Esophagus muscularis mucosa (tissue), 3 donors: ENCODE data around the gene MFSD2B.

ENCODE experiments used
- CTCF ChIP-seq, 3 experiments: fragments of 200-600 bp in 2 of 3; fragments of 450-650 bp in 1 of 3; sonication (generic) in 2 of 3; IDR thresholded peaks; one replicate each; pipeline ENCODE4 v1.5.1; 2017 to 2019; ENCODE audit warnings: antibody characterized with exemption in 3 of 3, mild to moderate bottlenecking in 2 of 3, moderate library complexity in 1 of 3
- POLR2A ChIP-seq: fragments of 450-650 bp; IDR thresholded peaks from one replicate; pipeline ENCODE4 v1.6.1; 2017; ENCODE audit warnings: antibody characterized with exemption, moderate library complexity, mild to moderate bottlenecking, low read depth

GRCh38 chr2:24024996-24025663 lies 15.2 kb downstream of the MFSD2B start:
- TF ChIP-seq CTCF (IDR thresholded peaks at IDR 0.05) = no peak
- TF ChIP-seq POLR2A = no peak
